SU-DHL-6 (cell line): ENCODE results near the gene SLCO3A1.

Source experiments
- CTCF ChIP-seq: fragments of 200-600 bp; sonication (generic); IDR thresholded peaks from one replicate; pipeline ENCODE4 v1.5.1; 2017; ENCODE audit warnings: antibody characterized with exemption, mild to moderate bottlenecking, low read length, moderate library complexity; ENCODE audit not compliant: insufficient read depth, poor library complexity, severe bottlenecking
- EZH2phosphoT487 ChIP-seq: fragments of 200-600 bp; sonication (generic), shearing (Covaris generic); conservative IDR thresholded peaks from 2 replicates; pipeline ENCODE4 v1.6.1; 2018; ENCODE audit warnings: mild to moderate bottlenecking, antibody characterized with exemption, low read length, moderate library complexity, mixed read lengths

DNA sequence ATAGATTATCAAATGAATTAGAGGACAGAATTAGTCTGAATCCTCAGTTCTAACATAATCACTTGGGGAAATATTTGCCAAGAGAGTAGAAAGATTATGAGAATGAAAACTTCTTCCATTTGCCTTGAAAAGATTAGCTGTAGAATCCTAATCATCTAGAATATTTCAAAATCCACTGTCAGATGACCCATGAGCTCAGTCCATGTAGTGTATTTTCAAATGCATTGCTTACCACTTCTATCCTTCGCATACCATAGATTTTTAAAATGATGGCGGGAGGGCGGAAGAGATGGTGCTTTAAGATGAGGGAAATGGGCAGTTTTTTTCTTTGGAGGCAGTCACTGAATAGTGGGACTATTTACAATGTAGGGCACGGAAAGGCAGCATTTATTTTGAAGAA is 136.3 kb downstream of the SLCO3A1 start:
- TF ChIP-seq CTCF = no peak
- no peak for TF ChIP-seq EZH2phosphoT487
